Body of pancreas (tissue), 4 donors: ENCODE results near the gene SAC3D1.

ENCODE experiments used
- CTCF ChIP-seq, 7 experiments: fragments of 450-650 bp in 4 of 7; fragments of 200-600 bp in 3 of 7; sonication (generic) in 3 of 7; IDR thresholded peaks; one replicate each; pipeline ENCODE4 v1.5.1; 2016 to 2019; ENCODE audit warnings: antibody characterized with exemption in 7 of 7
- POLR2A ChIP-seq, 3 donors: fragments of 450-650 bp; IDR thresholded peaks; one replicate each; pipeline ENCODE4 v1.6.1; 2016; ENCODE audit warnings: antibody characterized with exemption in 3 of 3, mild to moderate bottlenecking in 2 of 3

DNA sequence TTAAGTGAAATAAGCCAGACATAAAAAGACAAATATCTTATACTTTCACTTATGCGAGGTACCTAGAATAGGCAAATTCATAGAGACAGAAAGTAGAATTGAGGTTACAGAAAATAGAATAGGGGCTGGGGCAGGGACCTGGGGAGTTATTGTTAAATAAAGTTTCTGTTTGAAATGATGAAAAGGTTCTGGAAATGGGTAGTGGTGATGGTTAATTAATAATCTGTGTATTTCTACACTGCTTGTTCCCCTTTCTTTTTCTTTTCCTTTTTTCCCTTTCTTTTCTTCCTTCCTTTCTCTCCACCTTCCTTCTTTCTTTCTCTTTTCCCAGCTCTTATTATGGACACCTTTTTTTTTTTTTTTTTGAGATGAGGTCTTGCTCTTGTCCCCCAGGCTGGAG lies 14.5 kb downstream of the SAC3D1 start:
- TF ChIP-seq CTCF (IDR thresholded peaks at IDR 0.05) (no peak), POLR2A (IDR thresholded peaks at IDR 0.05) (no peak)
